H1 (cell line): ENCODE results near the gene ARHGEF16. TPM values are rescaled to one million over a fixed set of nuclear protein-coding genes. Genes with fewer than 3 reads are reported as not detected.

ENCODE experiments used
- CTCF ChIA-PET: fragments of 300-600 bp; sonication (Branson Sonifier 250); formaldehyde crosslinking; loops from one replicate; lab custom pipeline; 2021; ENCODE audit not compliant: partially characterized antibody; lab: Charles Lee
- POLR2A ChIA-PET: fragments of 300-600 bp; sonication (Branson Sonifier 250); formaldehyde crosslinking; loops from one replicate; lab custom pipeline; 2021; ENCODE audit warnings: inconsistent platforms; ENCODE audit not compliant: partially characterized antibody; lab: Charles Lee
- DNase-seq, 2 experiments: peaks; one replicate each; pipeline versions ENCODE4 v3.0.0 to v3.0.0-alpha.2; 2010 to 2022; ENCODE audit warnings: low spot score in 2 of 2, low read depth in 1 of 2, mixed read lengths in 1 of 2
- FAIRE-seq: peaks from 2 replicates; lab custom pipeline; 2011; peaks lifted over from hg19 to GRCh38; lab: Jason Lieb, UNC
- H2AFZ ChIP-seq: 2 replicates; pipeline ENCODE4 v1.8.1; 2012; ENCODE audit warnings: low read length, inconsistent platforms
- H2AK5ac ChIP-seq: 2 replicates; pipeline ENCODE4 v1.6.1; 2013; ENCODE audit warnings: low read depth, low read length
- H2BK120ac ChIP-seq: replicated peaks from 2 replicates; pipeline ENCODE3; 2013; ENCODE audit warnings: low read depth, low read length, inconsistent platforms
- H2BK12ac ChIP-seq: 2 replicates; pipeline ENCODE4 v1.6.1; 2013; ENCODE audit warnings: low read depth, low read length
- H2BK15ac ChIP-seq: 2 replicates; pipeline ENCODE4 v1.6.1; 2013; ENCODE audit warnings: low read length
- H2BK20ac ChIP-seq: 2 replicates; pipeline ENCODE4 v1.6.1; 2013; ENCODE audit warnings: low read length
- H2BK5ac ChIP-seq: 2 replicates; pipeline ENCODE4 v1.6.1; 2013; ENCODE audit warnings: low read depth, low read length
- H3K14ac ChIP-seq: 2 replicates; pipeline ENCODE4 v1.6.1; 2013; ENCODE audit warnings: inconsistent platforms; ENCODE audit not compliant: insufficient read length
- H3K18ac ChIP-seq: 2 replicates; pipeline ENCODE4 v1.6.1; 2013; ENCODE audit warnings: low read length; ENCODE audit errors: extremely low read depth
- H3K23ac ChIP-seq: 2 replicates; pipeline ENCODE4 v1.6.1; 2013; ENCODE audit warnings: inconsistent platforms; ENCODE audit not compliant: insufficient read length
- H3K23me2 ChIP-seq: 2 replicates; pipeline ENCODE4 v1.6.1; 2013; ENCODE audit warnings: low read depth, low read length
- H3K27ac ChIP-seq: 2 replicates; pipeline ENCODE4 v1.6.1; 2011; ENCODE audit warnings: low read depth, low read length, inconsistent platforms
- H3K27me3 ChIP-seq, 4 experiments: replicated peaks in 1 of 4; 1 replicate in 1 of 4; 2 replicates in 3 of 4; pipeline versions ENCODE4 v1.6.1 to v1.8.1; 2011 to 2013; ENCODE audit warnings: low read length in 3 of 4, mild to moderate bottlenecking in 3 of 4, inconsistent platforms in 2 of 4, mixed read lengths in 2 of 4, moderate library complexity in 1 of 4; ENCODE audit not compliant: control insufficient read depth in 3 of 4, insufficient read depth in 3 of 4; ENCODE audit errors: extremely low read depth in 1 of 4
- H3K36me3 ChIP-seq, 4 experiments: 2 replicates each; pipeline versions ENCODE4 v1.6.1 to v1.8.1; 2011 to 2013; ENCODE audit warnings: mild to moderate bottlenecking in 4 of 4, low read length in 3 of 4, moderate library complexity in 2 of 4, control low read depth in 1 of 4, inconsistent platforms in 1 of 4; ENCODE audit not compliant: insufficient read depth in 4 of 4, control insufficient read depth in 2 of 4
- H3K4ac ChIP-seq: replicated peaks from 2 replicates; pipeline ENCODE3; 2013; ENCODE audit warnings: low read length, low read depth, mixed read lengths, inconsistent platforms; ENCODE audit not compliant: insufficient read length
- H3K4me1 ChIP-seq, 4 experiments: replicated peaks in 1 of 4; 1 replicate in 1 of 4; 2 replicates in 3 of 4; pipeline versions ENCODE4 v1.6.1 to v1.8.1; 2011 to 2013; ENCODE audit warnings: low read length in 3 of 4, inconsistent platforms in 2 of 4, mixed read lengths in 1 of 4; ENCODE audit not compliant: insufficient read depth in 4 of 4, control insufficient read depth in 3 of 4
- H3K4me2 ChIP-seq, 2 experiments: 2 replicates each; pipeline versions ENCODE4 v1.6.1 to v1.8.1; 2011 to 2013; ENCODE audit warnings: low read depth in 2 of 2, low read length in 2 of 2, control low read depth in 1 of 2, inconsistent platforms in 1 of 2, mild to moderate bottlenecking in 1 of 2; ENCODE audit not compliant: insufficient read depth in 1 of 2
- H3K4me3 ChIP-seq, 4 experiments: fragments of 200-600, 300-600 bp in 1 of 4; sonication (generic), shearing (Covaris generic), sonication (Bioruptor Twin) in 1 of 4; 2 replicates each; pipeline versions ENCODE4 v1.5.1 to v1.8.1; 2011 to 2016; ENCODE audit warnings: low read length in 4 of 4, low read depth in 3 of 4, control low read depth in 2 of 4, inconsistent platforms in 2 of 4, mild to moderate bottlenecking in 2 of 4, mixed read lengths in 1 of 4, moderate library complexity in 1 of 4; ENCODE audit not compliant: insufficient read depth in 2 of 4; ENCODE audit errors: extremely low read depth in 1 of 4
- H3K56ac ChIP-seq: replicated peaks from 2 replicates; pipeline ENCODE3; 2013; ENCODE audit warnings: low read depth, mild to moderate bottlenecking, mixed read lengths, low read length, inconsistent platforms; ENCODE audit not compliant: insufficient read length
- H3K79me1 ChIP-seq: 2 replicates; pipeline ENCODE4 v1.6.1; 2013; ENCODE audit warnings: low read depth, low read length, control low read depth
- H3K79me2 ChIP-seq, 2 experiments: 2 replicates each; pipeline versions ENCODE4 v1.6.1 to v1.8.1; 2012 to 2013; ENCODE audit warnings: low read length in 2 of 2, mild to moderate bottlenecking in 2 of 2, inconsistent platforms in 1 of 2; ENCODE audit not compliant: insufficient read depth in 2 of 2, control insufficient read depth in 1 of 2
- H3K9ac ChIP-seq, 4 experiments: replicated peaks in 1 of 4; 1 replicate in 1 of 4; 2 replicates in 3 of 4; pipeline versions ENCODE4 v1.6.1 to v1.8.1; 2011 to 2013; ENCODE audit warnings: low read depth in 3 of 4, low read length in 3 of 4, control low read depth in 2 of 4, mild to moderate bottlenecking in 2 of 4, moderate library complexity in 2 of 4, inconsistent platforms in 1 of 4; ENCODE audit errors: extremely low read depth in 1 of 4
- H3K9me3 ChIP-seq, 2 experiments: 2 replicates each; pipeline versions ENCODE4 v1.6.1 to v1.8.1; 2012 to 2013; ENCODE audit warnings: mild to moderate bottlenecking in 2 of 2, moderate library complexity in 2 of 2, control low read depth in 1 of 2, inconsistent platforms in 1 of 2, low read depth in 1 of 2, low read length in 1 of 2, mixed read lengths in 1 of 2; ENCODE audit not compliant: insufficient read depth in 2 of 2
- H4K20me1 ChIP-seq, 2 experiments: replicated peaks in 1 of 2; 2 replicates each; pipeline versions ENCODE3 to v1.8.1; 2011 to 2013; ENCODE audit warnings: inconsistent platforms in 2 of 2, low read length in 2 of 2, mild to moderate bottlenecking in 1 of 2; ENCODE audit not compliant: insufficient read depth in 2 of 2, control insufficient read depth in 1 of 2
- H4K5ac ChIP-seq: 2 replicates; pipeline ENCODE4 v1.6.1; 2013; ENCODE audit warnings: low read length, low read depth, mixed read lengths, inconsistent platforms; ENCODE audit not compliant: insufficient read length
- H4K8ac ChIP-seq: 2 replicates; pipeline ENCODE4 v1.8.0; 2013; ENCODE audit warnings: mild to moderate bottlenecking, moderate library complexity, low read length, inconsistent platforms; ENCODE audit not compliant: insufficient read depth; ENCODE audit errors: extremely low read depth
- H4K91ac ChIP-seq: replicated peaks from 2 replicates; pipeline ENCODE3; 2013; ENCODE audit warnings: low read length, mixed read lengths, inconsistent platforms; ENCODE audit not compliant: insufficient read length
- BRCA1 ChIP-seq: IDR thresholded peaks from 2 replicates; pipeline ENCODE4 v1.6.1; 2012; ENCODE audit warnings: low read depth, low read length, improper control_type of control experiment
- GABPA ChIP-seq: IDR thresholded peaks from 2 replicates; pipeline ENCODE4 v1.6.1; 2011; ENCODE audit warnings: mild to moderate bottlenecking, low read length, moderate library complexity, borderline replicate concordance; ENCODE audit not compliant: insufficient read depth
- NRF1 ChIP-seq: IDR thresholded peaks from 2 replicates; pipeline ENCODE4 v1.6.1; 2011; ENCODE audit warnings: mild to moderate bottlenecking, low read depth, low read length, improper control_type of control experiment
- RBBP5 ChIP-seq: IDR thresholded peaks from 2 replicates; pipeline ENCODE4 v1.7.1; 2012; ENCODE audit warnings: low read depth, mild to moderate bottlenecking, inconsistent platforms, low read length, moderate library complexity, borderline replicate concordance
- RNF2 ChIP-seq: fragments of 200-900, 300-1000 bp; sonication (generic); IDR thresholded peaks from 2 replicates; pipeline ENCODE4 v1.7.1; 2016; ENCODE audit warnings: borderline replicate concordance, low read depth, mild to moderate bottlenecking, antibody characterized with exemption, low read length; ENCODE audit not compliant: poor library complexity, severe bottlenecking; ENCODE audit errors: missing control alignments
- SUZ12 ChIP-seq: fragments of 200-600 bp; sonication (generic); IDR thresholded peaks from 2 replicates; pipeline ENCODE4 v1.6.1; 2012; ENCODE audit warnings: mild to moderate bottlenecking, inconsistent platforms, low read length, moderate library complexity, mixed read lengths
- WGBS, 2 experiments: shearing (Covaris generic) in 1 of 2; methylation state at CpG; one replicate each; pipeline versions ENCODE4 v1.1.6 to v1.1.7; 2013 to 2015; ENCODE audit warnings: low lambda C conversion rate in 2 of 2, mixed read lengths in 2 of 2, inconsistent platforms in 1 of 2, low coverage in 1 of 2, missing lambda C conversion rate in 1 of 2; ENCODE audit not compliant: insufficient replicate concordance in 2 of 2, insufficient coverage in 1 of 2, insufficient read length in 1 of 2; ENCODE audit errors: extremely low coverage in 1 of 2, missing lambda C conversion rate in 1 of 2; 5-methylcytosine and 5-hydroxymethylcytosine counted together
- polyA plus RNA-seq, 7 experiments: library from polyadenylated mRNA; depleted of rRNA in 3 of 7; stranded (reverse) in 5 of 7; unstranded in 2 of 7; fragments of >200 nt in 5 of 7; fragments of 200-250 nt in 2 of 7; gene quantifications; 1 replicate in 5 of 7; 2 replicates in 1 of 7; 4 replicates in 1 of 7; pipeline versions ENCODE4 v1.2.1 to v1.2.3, GENCODE V29; 2011 to 2013; ENCODE audit warnings: missing spikeins in 2 of 7, mixed read lengths in 2 of 7
- total RNA-seq: library from RNA; stranded (reverse); fragmentation: NEBNext Ultra II Directional; extraction: Animal tissue kit (Norgen Biotek cat#: 25700); gene quantifications from 2 replicates; pipeline ENCODE4 v1.2.1, GENCODE V29; 2021

The ARHGEF16 gene
- total and polyA plus RNA-seq, 2 of the 8 experiments (the other 6 are each of a cell fraction or from before 2014, with no cell fraction given), result 18.3 to 20.7 TPM

DNA sequence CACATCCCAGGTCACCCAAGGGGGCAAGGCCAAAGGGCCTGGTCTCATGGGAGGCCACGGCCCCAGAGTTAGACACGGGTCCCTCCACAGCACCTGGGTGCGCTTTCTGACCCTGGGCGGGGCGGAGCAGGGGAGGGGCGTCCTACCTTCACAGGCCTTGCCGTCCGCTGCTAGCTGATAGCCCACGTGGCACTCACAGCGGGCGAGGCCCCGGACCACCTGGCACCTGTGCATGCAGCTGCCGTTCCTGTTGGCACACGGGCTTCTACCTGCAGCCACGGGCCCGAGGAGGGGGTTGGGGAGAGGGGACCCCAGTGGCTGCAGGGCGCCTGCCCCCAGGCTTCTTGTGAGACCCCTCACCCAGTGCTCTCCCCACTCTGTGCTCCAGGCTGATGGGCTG is 59.9 kb downstream of the ARHGEF16 start:
- H3K23ac ChIP-seq, result no peak overlapping the region
- peak overlapping the region; percentile 68; the same call in 1 of the 2 replicates for H4K8ac ChIP-seq
- no peaks in the 10 kb centered on the region for H3K27me3 ChIP-seq
- H3K4me2 ChIP-seq, result no peak overlapping the region
- H3K4me1 ChIP-seq, result no peaks in the 10 kb centered on the region
- H3K4ac ChIP-seq, result no peak overlapping the region
- no peak overlapping the region for H3K9ac ChIP-seq
- no peak overlapping the region for H2BK15ac ChIP-seq
- H2BK5ac ChIP-seq, result no peak overlapping the region
- H4K5ac ChIP-seq, result no peak overlapping the region
- H2AFZ ChIP-seq, result no peak overlapping the region
- no peak overlapping the region for H3K27ac ChIP-seq
- no peak overlapping the region for H3K4me3 ChIP-seq
- H3K79me2 ChIP-seq, result no peaks in the 10 kb centered on the region
- no peaks in the 10 kb centered on the region for H3K79me1 ChIP-seq
- no peak overlapping the region for H2BK120ac ChIP-seq
- ChIA-PET CTCF (interaction anchor here (0.6 to 1.7 kb wide), 5 partner anchors 12 to 107 kb away, joined by 3 to 6 read pairs (median 3); no protein-coding TSS in a partner anchor), POLR2A (no interaction called here)
- H3K56ac ChIP-seq, result no peak overlapping the region
- no peak overlapping the region for H2AK5ac ChIP-seq
- H3K18ac ChIP-seq, result no peak overlapping the region
- 100% methylated on average over 10 of the region's 17 CpGs; no CpG with 5 or more reads in 1 of the 2 experiments for WGBS, 2 experiments
- H3K23me2 ChIP-seq, result no peaks in the 10 kb centered on the region
- DNase-seq (no peak), FAIRE-seq (no peak)
- peaks cover 0 to 7% of the 10 kb centered on the region in 2 experiments; a peak in 1 of 4 replicates for H3K9me3 ChIP-seq
- peaks cover 0 to 12% of the 10 kb centered on the region in 2 experiments for H4K20me1 ChIP-seq
- H3K36me3 ChIP-seq, result no peaks in the 10 kb centered on the region
- H4K91ac ChIP-seq, result no peak overlapping the region
- no peak overlapping the region for H2BK12ac ChIP-seq
- no peak overlapping the region for H3K14ac ChIP-seq
- no peak overlapping the region for H2BK20ac ChIP-seq
- no peak for TF ChIP-seq SUZ12
- TF ChIP-seq BRCA1, result no peak
- TF ChIP-seq GABPA, result no peak
- no peak for TF ChIP-seq RBBP5
- no peak for TF ChIP-seq NRF1
- no peak for TF ChIP-seq RNF2
